ENCODE data around the gene BTG1.
"Not testable (repeated sequence)": the region's sequence is repeated elsewhere in the genome, so short reads cannot be mapped to it uniquely, and the experiment has no call there.

The BTG1 gene

GRCh38 chr12:92149563-92149962 is 3.9 kb upstream of the BTG1 start:
- DNase-seq (ENCODE audit: low read depth in 2 of 2): no peak

- no peak for DNase-seq (ENCODE audit: low read depth in 2 of 2)
Measured at GRCh38 chr12:92147491-92147890, 1.8 kb upstream of the BTG1 start.

- no peak for DNase-seq (ENCODE audit: low read depth in 2 of 2)
Measured at GRCh38 chr12:92146497-92147224, 1.0 kb upstream of the BTG1 start.

GRCh38 chr12:92145481-92145730 is 240 bp downstream of the BTG1 start:
- DNase-seq (ENCODE audit: low read depth in 2 of 2): no peak

- no peak for DNase-seq (ENCODE audit: low read depth in 2 of 2)
Measured at GRCh38 chr12:92144631-92145480, 790 bp downstream of the BTG1 start.

GRCh38 chr12:92143686-92144630 is 1.7 kb downstream of the BTG1 start:
- peak; percentile 93 to 94 for DNase-seq (ENCODE audit: low read depth in 2 of 2)

- no peak for DNase-seq (ENCODE audit: low read depth in 2 of 2)
Measured at GRCh38 chr12:92143258-92143657, 2.4 kb downstream of the BTG1 start.

GRCh38 chr12:92142251-92142926 is 3.3 kb downstream of the BTG1 start:
- no peak for DNase-seq (ENCODE audit: low read depth in 2 of 2)

- DNase-seq (ENCODE audit: low read depth in 2 of 2): no peak
Measured at GRCh38 chr12:92141591-92142121, 4.0 kb downstream of the BTG1 start.

GRCh38 chr12:92140896-92141536 is 4.6 kb downstream of the BTG1 start:
- no peak for DNase-seq (ENCODE audit: low read depth in 2 of 2)

- DNase-seq (ENCODE audit: low read depth in 2 of 2): no peak
Measured at GRCh38 chr12:92140156-92140555, 5.5 kb downstream of the BTG1 start.

GRCh38 chr12:92139634-92140150 is 6.0 kb downstream of the BTG1 start:
- DNase-seq (ENCODE audit: low read depth in 2 of 2): no peak

GRCh38 chr12:92138626-92139025 is 7.0 kb downstream of the BTG1 start:
- no peak for DNase-seq (ENCODE audit: low read depth in 2 of 2)

GRCh38 chr12:92138144-92138543 is 7.5 kb downstream of the BTG1 start:
- DNase-seq (ENCODE audit: low read depth in 2 of 2): no peak

GRCh38 chr12:92136965-92137721 is 8.5 kb downstream of the BTG1 start:
- peak; percentile 89 for DNase-seq (ENCODE audit: low read depth in 2 of 2)

- no peak for DNase-seq (ENCODE audit: low read depth in 2 of 2)
Measured at GRCh38 chr12:92136026-92136730, 9.5 kb downstream of the BTG1 start.

GRCh38 chr12:92135541-92135940 is 10.1 kb downstream of the BTG1 start:
- not testable (repeated sequence) for DNase-seq (ENCODE audit: low read depth in 2 of 2)

GRCh38 chr12:92134638-92135274 is 10.9 kb downstream of the BTG1 start:
- peak; percentile 86 for DNase-seq (ENCODE audit: low read depth in 2 of 2)

Data from fibroblast of skin of left quadriceps (primary cell).